Islet of Langerhans (tissue), 1 donor: ENCODE data around the gene UBQLN4.
"Not testable (repeated sequence)": the region's sequence is repeated elsewhere in the genome, so short reads cannot be mapped to it uniquely, and the experiment has no call there.

Experiments used
- FAIRE-seq: peaks from one replicate; lab custom pipeline; 2011; peaks lifted over from hg19 to GRCh38; lab: Jason Lieb, UNC

Gene UBQLN4

DNA sequence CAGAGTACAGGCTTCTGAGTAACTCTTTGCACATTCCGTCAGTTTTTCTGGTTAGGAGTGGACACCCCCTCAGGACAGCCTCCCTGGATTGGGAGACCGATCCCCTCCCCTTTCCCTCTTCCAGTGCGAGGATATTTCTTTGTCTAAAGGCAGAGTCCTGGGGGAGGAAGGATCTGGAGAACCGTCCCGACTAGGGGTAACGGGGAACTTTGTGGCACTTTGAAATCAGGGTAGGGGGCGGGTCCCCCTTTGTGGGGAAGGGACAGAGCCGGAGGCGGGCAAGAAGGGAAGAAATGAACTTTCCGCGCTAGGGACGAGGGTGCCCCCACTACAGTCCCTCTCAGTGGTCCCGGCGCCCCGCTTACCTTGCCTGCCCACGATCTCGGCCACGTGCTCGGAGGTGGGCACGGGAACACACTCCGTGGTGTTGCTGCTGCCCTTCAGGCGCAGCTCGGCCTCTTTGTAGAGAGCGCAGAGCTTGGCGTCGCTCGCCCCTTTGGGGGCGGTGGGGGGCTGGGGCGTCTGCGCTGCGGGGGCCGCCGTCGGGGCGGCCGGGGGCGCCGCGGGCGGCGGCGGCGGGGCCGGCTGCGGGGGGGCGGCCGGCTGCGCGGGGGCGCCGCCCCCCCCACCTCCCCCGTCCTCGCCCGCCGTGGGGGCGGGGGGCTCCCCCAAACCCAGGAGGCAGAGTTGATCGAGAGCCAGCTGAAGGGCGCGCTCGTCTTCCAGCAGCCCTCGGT is 27.8 kb upstream of the UBQLN4 start:
- FAIRE-seq, result no peak

DNA sequence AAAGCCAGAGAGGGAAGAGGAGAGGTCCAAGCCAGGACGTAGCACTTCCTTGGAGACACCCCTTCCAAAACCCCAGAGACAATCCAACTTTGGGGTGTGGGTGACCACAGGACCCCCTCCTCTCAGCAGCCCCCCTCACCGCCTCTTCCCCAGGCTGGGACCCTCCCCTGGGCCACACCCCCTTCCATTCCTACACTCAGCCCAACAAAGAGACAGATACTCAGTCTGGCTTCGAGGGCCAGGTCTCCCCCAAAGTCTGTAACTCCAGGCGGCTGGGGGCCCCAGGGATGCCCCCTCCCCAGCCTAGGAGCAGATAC is 27.2 kb upstream of the UBQLN4 start:
- FAIRE-seq, result no peak

DNA sequence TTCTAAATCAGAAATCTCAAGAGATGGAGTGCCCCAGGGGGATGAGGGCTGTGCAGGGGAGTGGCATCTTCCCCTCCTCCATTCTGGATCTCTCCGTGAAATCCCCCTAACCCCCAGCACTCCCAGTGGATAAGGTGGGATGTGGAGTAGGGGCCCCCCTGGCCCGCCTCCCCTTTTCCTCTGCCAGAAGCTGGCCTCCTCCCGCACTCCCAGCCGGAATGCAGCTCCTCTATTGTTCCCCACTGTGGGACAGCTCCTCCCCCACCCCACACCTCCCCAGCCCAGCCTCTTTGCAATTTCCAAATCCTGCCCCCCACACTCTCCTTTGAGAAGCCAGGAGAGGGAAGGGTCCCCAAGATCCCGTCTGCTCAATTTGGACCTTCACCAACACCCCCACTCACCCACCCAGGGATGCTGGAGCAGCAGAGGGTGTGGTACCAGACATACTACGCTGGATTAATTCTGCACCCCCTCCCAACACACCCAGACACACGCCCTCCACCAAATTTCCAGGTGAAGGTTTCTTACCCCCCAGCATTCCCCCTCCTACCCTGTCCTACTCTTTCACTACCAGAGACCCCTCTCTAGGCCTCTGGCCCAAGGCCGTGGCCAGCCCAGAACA is 26.8 kb upstream of the UBQLN4 start:
- FAIRE-seq, result no peak

DNA sequence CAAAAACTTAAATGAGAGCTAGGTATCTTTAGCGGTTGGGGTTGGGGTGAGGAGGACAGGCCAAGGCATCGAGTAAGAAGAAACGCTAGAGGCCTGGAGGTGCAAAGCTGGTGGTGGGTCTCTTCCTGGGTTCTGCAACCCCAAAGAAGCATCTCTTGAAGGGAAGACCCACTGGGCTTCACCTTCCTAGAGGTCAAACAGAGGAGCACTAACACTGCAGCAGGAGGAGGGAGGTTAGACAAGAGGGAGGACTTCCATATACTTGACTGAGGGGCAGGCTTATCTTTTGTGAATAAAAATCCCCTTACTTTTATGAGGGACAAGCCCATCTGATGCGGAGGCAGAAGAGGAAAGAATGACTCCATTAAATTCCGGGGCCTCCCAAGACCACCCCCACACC is 26.2 kb upstream of the UBQLN4 start:
- FAIRE-seq, result no peak

DNA sequence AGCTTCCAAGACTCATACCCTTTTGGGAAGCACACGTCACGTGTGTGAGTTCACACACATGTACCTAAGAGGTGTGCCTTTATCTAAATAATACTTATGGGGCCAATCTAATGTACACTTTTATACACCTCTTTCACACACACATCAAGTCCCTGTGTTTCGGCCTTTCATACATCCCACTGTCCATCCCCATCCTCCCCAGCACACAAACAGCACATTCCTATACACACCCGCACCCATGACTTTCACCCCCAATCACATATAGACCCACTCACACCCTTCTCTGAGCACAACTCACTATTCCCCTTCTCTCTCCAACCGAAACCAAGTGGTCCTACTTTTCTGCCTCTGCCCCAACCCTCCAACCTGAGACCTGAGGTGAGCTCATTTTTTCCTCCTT is 25.1 kb upstream of the UBQLN4 start:
- FAIRE-seq, result no peak

DNA sequence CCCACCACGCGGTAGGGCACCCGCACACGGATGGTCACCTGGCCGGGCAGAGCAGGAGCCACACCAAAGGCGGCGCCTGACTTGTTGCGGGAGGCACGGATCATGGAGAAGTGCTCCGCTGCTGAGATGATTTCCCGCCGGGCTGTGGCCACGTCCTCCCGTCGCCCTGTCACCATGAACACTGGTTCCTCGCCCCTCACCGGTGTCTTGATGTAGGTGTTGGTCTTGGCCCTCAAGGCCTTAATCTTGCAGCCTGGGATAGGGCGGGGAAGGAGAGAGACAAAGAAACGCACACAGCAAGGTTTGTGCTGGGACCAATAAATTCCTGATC is 23.8 kb upstream of the UBQLN4 start:
- no peak for FAIRE-seq

DNA sequence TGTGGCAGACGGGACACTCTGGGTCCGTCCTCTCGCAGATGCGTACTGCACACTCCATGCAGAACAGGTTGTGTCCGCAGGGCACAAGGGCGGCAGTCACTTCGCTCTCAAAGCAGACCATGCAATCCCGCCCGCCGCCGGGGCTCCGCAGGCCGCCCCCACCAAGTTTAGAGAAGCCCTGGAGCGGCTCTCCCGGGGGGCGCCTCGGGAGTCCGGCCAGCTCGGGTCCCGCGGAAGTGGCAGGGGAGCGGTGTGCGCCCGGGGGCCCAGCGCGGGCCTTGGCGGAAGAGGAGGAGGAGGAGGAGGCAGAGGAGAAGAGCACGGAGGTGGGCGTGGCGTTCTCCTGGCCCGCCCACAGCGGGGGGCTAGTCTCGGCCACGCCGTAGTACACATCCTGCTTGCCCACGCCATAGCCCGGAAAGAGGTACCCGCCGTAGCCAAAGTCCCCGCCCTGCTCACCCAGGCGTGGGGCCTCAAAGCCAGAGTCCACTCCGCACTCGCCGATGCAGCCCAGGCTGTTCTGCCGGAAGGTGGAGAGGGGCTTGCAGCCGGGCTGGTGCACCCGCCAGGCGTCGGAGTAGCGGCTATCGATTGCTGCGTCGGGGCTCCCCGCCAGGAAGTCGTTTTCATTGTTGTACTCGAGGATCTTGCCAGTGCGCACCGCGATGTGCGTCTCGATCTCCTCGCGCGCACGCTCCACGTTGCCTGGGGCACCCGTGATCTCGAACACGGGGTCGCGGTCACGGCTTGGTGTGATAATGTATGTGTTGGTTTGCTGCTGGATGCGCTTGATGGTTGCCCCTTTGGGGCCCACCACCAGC is 23.2 kb upstream of the UBQLN4 start:
- no peak for FAIRE-seq

DNA sequence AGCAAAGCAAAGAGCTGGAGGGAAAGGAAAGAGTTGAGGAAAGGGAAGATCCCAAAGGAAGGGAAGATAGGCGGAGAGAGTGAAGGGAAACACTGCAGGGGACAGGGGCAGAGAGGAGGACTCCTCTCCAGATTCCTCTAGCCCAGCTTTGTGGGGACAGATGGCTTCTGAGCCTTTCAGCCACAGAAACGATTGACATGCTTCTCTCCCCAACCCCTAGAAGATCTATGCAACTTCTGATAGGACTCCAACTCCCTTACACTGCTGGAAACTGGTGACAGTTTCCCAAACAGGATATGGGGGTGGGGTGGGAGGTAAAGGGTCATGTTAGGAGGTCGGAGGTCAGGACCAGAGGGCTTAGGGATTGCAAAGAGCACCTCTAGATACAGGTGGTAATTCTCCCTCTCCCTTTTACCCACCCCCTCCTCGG is 22.2 kb upstream of the UBQLN4 start:
- FAIRE-seq, result no peak

DNA sequence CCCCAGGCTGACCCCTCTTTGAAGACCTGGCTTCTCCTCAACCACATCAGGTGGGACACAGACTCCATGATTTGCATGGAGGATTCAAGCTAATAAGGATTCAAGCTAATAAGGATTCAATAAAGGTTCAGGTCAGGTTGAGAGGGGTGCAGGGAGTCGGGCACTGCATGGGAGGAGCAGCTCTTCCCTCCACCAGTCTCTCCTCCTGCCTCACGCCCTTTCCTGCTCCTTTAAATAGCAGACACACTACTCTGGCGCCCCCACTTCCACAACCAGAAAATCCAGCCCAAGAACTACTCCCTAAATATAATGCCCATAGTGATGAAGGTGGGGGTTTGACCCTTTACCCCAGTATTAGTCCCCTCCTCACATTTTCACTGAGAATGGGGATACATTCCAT is 21.6 kb upstream of the UBQLN4 start:
- FAIRE-seq, result no peak

DNA sequence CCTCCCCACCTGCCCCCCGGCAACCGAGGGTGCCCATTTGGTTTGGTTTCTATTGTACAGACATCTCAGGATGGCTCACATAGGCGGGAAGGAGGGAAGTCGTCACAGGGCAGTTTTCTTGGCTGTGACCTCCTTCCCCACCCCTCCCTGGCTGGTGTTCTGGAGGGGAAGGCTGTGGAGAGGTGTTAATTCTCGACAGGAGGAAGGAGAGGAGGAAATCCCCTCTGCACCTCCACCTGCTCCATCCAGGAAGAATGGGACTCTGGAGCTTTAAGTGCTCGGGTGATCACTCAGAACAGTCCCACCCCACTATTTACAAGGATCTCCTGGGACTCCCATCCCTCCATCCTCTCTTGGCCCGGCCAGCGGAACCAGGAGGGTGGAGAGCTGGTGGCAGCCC is 21.1 kb upstream of the UBQLN4 start:
- FAIRE-seq, result no peak

DNA sequence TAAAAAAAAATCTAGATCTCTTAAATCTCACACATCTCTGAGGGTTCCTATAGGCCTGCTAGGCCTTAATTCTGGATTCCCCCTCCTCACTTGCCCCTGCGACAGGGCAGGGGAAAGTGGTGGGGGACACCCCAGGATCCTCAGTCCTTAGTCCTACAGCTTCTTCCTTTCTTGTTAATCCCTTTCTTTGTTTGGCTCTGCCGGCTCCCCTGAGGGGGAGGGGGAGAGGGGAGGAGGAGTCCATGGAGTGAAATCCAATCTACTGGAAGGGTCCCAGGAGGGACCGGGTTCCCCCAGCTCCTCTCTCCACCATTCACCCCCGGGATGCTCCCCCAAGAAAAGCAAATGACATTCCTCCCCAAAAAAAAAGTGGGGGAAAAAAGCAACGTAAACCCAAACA is 20.1 kb upstream of the UBQLN4 start:
- no peak for FAIRE-seq

DNA sequence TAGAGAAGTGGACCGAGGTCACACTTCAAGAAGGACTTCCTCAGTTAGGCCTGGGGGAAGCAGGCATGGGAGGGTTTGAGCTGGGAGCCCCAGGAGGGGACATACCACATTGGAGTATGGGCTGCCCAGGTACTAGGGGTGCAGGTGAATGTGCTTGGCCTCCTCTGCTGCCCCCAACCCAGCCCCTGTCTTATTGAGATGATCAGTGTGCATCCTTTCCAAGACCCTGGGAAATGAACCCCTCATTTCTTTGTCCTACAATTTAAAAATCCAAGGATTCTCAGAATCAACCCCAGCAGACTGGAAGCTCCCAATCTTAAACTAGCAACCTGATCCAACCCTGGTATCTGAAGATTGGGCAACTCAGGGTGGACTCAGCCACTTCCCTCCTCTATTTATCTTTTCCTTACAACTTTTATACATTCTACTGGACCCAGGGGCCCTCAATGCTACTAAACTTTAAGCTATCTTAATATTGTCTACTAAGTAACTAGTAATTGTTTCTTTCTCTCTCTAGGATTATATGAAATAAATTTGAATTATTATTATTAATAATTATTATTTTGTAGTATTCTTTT is 19.6 kb upstream of the UBQLN4 start:
- FAIRE-seq, result no peak

DNA sequence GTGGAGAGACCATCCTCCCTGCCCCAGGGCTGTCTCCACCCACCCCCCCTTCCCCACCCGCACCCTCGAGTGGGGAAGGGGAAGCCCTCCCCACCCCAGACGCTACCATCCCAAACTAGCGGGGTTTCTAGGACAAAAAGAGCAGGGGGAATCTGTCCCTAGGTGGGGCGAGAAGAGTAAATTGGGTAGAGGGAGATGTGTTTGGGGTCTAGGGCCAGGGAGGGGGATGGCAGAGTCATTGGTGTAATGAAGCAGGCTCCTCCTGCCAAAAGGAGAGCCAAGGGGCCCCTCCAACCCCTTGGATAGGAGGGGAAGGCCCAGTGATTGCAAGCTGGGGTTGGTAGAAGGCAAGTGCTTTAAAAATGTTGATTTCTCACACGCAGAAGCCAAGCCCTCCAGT is 18.7 kb upstream of the UBQLN4 start:
- no peak for FAIRE-seq

DNA sequence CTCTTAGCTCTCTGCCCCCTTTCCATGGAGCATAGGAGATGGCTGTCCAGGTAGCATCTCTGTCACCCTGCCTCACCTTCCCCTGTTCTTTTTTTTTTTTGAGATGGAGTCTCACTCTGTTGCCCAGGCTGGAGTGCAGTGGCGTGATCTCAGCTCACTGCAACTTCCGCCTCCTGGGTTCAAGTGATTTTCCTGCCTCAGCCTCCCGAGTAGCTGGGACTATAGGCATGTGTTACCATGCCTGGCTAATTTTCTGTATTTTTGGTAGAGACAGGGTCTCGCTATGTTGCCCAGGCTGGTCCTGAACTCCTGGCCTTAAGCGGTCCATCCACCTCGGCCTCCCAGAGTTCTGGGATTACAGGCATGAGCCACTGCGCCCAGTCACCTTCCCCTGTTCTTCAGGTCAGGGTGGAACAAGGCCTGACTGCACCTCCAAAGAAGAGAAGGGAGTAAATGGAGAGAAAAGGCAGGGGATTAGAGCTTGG is 17.8 kb upstream of the UBQLN4 start:
- not testable (repeated sequence) for FAIRE-seq

DNA sequence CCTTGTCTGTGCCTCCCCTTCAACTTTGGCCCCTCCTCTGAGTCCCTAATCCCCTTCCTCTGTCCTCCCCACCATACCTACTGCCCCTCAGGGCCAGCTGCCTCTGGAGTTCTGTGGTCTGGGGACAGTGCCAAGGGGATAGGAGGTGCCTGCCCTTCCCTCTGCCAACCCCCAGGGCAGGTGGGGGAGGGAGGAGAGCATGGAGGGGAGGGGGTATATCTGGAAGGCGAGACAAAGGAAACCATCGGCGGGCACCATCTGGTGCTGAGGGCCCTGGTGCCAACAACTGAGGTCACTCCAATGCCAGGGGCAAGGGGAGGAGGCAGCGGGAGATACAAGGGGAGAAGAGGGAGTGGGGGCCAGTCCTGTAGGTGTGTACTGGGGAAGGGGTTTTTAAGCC is 16.9 kb upstream of the UBQLN4 start:
- FAIRE-seq, result no peak

DNA sequence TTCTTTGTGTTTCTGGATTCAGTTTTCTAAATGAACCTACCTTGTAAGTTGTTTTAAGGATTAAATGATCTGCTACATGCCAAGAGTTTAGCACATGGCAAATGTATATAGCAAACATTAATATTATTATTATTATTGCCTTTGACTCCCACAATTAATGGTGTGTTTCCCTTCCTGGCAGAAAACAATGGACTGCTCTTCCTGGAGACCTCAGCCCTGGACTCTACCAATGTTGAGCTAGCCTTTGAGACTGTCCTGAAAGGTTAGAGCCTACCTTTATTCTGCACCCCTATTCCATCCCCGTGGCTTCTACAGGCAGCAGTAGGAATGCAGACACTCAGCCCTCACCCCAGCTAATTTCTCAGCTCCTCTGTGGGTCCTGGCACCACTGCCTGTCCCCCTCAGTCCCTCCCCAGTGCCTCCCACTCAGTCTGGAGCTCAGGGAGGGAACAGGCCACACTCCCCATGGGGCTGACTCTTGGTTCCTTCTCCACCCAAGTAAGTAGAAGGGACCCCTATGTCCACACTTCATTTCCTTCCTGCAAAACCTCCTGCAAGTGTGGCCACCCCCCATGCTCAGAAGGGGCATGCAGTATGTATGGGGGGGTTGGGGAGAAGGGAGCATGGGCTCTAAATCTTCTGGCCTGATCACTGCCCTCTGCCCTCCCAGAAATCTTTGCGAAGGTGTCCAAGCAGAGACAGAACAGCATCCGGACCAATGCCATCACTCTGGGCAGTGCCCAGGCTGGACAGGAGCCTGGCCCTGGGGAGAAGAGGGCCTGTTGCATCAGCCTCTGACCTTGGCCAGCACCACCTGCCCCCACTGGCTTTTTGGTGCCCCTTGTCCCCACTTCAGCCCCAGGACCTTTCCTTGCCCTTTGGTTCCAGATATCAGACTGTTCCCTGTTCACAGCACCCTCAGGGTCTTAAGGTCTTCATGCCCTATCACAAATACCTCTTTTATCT is 16.2 kb upstream of the UBQLN4 start:
- FAIRE-seq, result no peak

DNA sequence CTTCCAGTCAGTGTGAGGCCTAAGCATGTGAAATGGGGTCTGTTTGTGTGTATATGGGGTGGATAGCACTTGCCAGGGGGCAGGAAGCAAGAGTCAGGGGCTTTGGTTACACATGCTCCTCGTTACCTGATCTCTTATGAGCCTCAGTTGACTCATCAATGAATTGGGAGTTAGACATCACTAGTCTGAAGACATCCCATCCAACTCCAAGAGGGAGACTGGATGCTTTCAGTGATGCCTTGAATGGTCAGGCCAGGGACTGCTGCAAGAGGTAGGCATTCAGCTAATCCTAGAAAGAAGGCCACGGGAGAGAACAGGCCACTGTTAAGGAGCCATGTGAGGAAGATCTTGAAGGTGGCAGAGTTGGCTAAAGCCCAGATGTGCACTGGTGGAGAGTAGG is 13.7 kb upstream of the UBQLN4 start:
- no peak for FAIRE-seq

DNA sequence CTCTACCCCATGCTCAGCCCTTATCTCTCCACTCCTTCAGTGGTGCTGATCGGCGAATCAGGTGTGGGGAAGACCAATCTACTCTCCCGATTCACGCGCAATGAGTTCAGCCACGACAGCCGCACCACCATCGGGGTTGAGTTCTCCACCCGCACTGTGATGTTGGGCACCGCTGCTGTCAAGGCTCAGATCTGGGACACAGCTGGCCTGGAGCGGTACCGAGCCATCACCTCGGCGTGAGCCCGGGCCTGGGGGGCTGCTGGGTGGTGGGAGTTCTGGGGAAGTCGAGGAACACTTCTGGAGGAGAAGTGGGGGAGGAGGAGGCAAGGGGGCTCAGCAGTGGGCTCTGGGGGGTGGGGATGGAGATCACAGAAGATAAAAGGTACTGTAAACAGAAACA is 12.3 kb upstream of the UBQLN4 start:
- no peak for FAIRE-seq

DNA sequence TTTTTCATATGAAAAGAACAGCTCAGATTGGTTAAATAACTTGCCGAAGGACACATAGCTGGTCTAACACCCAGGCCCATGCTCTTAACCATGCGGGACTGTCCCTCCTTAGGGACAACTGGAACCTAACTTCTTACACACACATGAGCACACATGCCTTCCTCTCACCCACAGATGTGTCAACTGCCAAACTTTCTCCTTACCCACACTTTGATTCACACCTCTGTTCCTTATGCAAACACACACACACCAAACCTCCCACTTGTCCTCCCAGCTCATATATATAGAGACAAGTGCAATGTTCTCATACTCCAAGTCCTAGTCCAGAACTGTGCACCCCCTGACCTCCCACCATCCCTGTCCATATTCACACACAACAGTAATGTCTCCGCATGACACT is 11.6 kb upstream of the UBQLN4 start:
- FAIRE-seq, result no peak

DNA sequence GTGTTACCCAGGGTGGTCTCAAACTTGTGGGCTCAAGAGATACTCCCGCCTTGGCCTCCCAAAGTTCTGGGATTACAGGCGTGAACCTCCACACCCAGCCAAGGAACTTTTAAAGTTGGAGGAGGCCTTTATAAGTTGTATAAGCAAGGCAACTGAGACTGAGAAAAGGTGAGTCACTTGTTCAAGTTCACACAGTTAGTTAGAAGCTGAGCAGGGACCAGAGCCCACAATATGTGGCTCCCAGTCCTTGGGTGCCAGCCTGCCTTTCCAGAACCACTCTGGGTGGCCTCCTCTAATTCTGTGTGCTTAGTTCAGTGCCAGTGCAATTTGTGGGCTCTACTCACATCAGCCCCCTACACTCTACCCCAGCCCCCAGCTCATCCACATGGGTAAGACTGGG is 11.0 kb upstream of the UBQLN4 start:
- no peak for FAIRE-seq

DNA sequence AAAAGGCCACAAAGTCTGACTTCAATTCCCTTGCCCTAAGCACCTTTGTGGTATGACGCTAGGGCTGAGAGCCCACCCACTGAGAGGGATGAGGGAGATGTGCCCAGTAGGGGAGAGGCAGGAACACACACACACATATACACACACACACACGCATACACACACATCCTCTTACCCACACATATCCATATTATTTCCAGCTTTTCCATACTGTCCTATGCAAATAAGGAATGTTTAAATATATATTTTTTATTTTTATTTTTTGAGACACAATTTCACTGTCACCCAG is 10.3 kb upstream of the UBQLN4 start:
- no peak for FAIRE-seq

DNA sequence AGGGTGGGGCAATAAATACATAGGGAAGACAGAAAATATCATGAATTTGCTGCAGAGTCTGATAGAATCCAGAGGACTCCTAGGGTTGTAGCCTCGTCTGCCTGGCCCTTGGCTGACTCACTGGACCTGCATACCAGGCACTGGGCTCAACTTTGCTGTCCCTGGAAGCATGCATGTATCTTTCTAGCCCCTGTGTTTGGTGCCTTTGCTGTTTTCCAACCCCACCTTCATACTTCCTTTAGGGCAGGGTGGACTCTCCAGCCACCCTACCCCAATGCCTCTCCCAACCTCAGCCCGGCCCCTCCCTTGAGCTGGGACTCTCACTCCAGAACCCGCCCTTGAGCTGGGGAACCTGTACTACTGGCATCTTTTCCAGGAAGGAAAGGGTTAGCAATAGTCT is 8.6 kb upstream of the UBQLN4 start:
- FAIRE-seq, result no peak
